Calu3 (cell line): Measurements from ENCODE around the gene TCF12. TPM values are rescaled to one million over a fixed set of nuclear protein-coding genes. Genes with fewer than 3 reads are reported as not detected.

Source experiments
- BruUV-seq: library from RNA; stranded (reverse); fragments of 400-500 nt; replicated peaks from 2 replicates; lab custom pipeline; 2021; lab: Mats Ljungman, UMichigan
- CTCF ChIA-PET: fragments of 300-600 bp; sonication (Branson Sonifier 250); formaldehyde crosslinking; loops from one replicate; lab custom pipeline; 2022; ENCODE audit warnings: antibody characterized with exemption; lab: Charles Lee
- DNase-seq: peaks from one replicate; pipeline ENCODE4 v3.0.0; 2022
- H3K27ac Mint-ChIP-seq: one replicate; pipeline ENCODE4 v1.8.0; 2022; ENCODE audit warnings: mixed read lengths; ENCODE audit not compliant: unreplicated experiment
- H3K27me3 Mint-ChIP-seq: one replicate; pipeline ENCODE4 v1.8.0; 2022; ENCODE audit warnings: mixed read lengths; ENCODE audit not compliant: unreplicated experiment
- H3K36me3 Mint-ChIP-seq: one replicate; pipeline ENCODE4 v1.8.0; 2022; ENCODE audit warnings: mild to moderate bottlenecking, moderate library complexity, mixed read lengths; ENCODE audit not compliant: insufficient read depth, unreplicated experiment
- H3K4me1 Mint-ChIP-seq: one replicate; pipeline ENCODE4 v1.8.0; 2022; ENCODE audit warnings: mild to moderate bottlenecking, low read depth, mixed read lengths; ENCODE audit not compliant: unreplicated experiment
- H3K4me3 Mint-ChIP-seq: one replicate; pipeline ENCODE4 v1.8.0; 2022; ENCODE audit warnings: mild to moderate bottlenecking, low read depth, moderate library complexity, mixed read lengths; ENCODE audit not compliant: unreplicated experiment
- H3K9me3 Mint-ChIP-seq: one replicate; pipeline ENCODE4 v1.8.0; 2022; ENCODE audit warnings: low read depth, mixed read lengths; ENCODE audit not compliant: unreplicated experiment
- CTCF ChIP-seq: fragments of 200-600 bp; IDR thresholded peaks from one replicate; pipeline ENCODE4 v1.8.0; 2022; ENCODE audit warnings: antibody characterized with exemption; ENCODE audit not compliant: unreplicated experiment
- intact Hi-C: fragments of 100-400 bp; cut with micrococcal nuclease; formaldehyde crosslinking; loops from one replicate; pipeline ENCODE4 v1.10.0; 2022; ENCODE audit not compliant: unreplicated experiment
- total RNA-seq: library from RNA; stranded (reverse); gene quantifications from 2 replicates; pipeline ENCODE4 v1.2.3, GENCODE V29; 2022

The TCF12 gene
- total RNA-seq, 1 experiment from 2014 or later: 127 TPM

- intact Hi-C loops: no loop called here
- H3K4me1 Mint-ChIP-seq: peaks cover 37% of the 10 kb centered on the region
- H3K4me3 Mint-ChIP-seq: no peak overlapping the region
- peaks cover 6% of the 10 kb centered on the region for H3K36me3 Mint-ChIP-seq
- DNase-seq: no peak
- no peak for TF ChIP-seq CTCF
- no peaks in the 10 kb centered on the region for H3K27me3 Mint-ChIP-seq
- BruUV-seq: no TSS peak
- H3K9me3 Mint-ChIP-seq: no peaks in the 10 kb centered on the region
- CTCF ChIA-PET: no interaction called here
- no peak overlapping the region for H3K27ac Mint-ChIP-seq
Measured at GRCh38 chr15:57124036-57124435, 205.6 kb downstream of the TCF12 start.

- TF ChIP-seq CTCF: no peak
- Mint-ChIP-seq H3K27me3 (no peaks in the 10 kb centered on the region), H3K4me3 (no peak overlapping the region), H3K4me1 (peaks cover 10% of the 10 kb centered on the region), H3K27ac (no peak overlapping the region), H3K36me3 (no peaks in the 10 kb centered on the region), H3K9me3 (no peaks in the 10 kb centered on the region)
- no TSS peak for BruUV-seq
- CTCF ChIA-PET: no interaction called here
- intact Hi-C loops: no loop called here
- no peak for DNase-seq
Measured at GRCh38 chr15:57129064-57129463, 210.6 kb downstream of the TCF12 start.

GRCh38 chr15:57130956-57131355 is 212.5 kb downstream of the TCF12 start:
- no peak for TF ChIP-seq CTCF
- Mint-ChIP-seq H3K27ac (no peak overlapping the region), H3K9me3 (no peaks in the 10 kb centered on the region), H3K27me3 (no peaks in the 10 kb centered on the region), H3K36me3 (no peaks in the 10 kb centered on the region), H3K4me1 (peaks cover 10% of the 10 kb centered on the region), H3K4me3 (no peak overlapping the region)
- DNase-seq: no peak
- CTCF ChIA-PET: no interaction called here
- BruUV-seq: no TSS peak
- intact Hi-C loops: loop anchor here (10.0 kb wide), 1 partner anchor 306 kb away; no protein-coding TSS in a partner anchor

GRCh38 chr15:57133127-57133968 is 214.9 kb downstream of the TCF12 start:
- no peak for TF ChIP-seq CTCF
- CTCF ChIA-PET: no interaction called here
- H3K4me3 Mint-ChIP-seq: no peak overlapping the region
- intact Hi-C loops: loop anchor here (10.0 kb wide), 1 partner anchor 309 kb away; no protein-coding TSS in a partner anchor
- no peaks in the 10 kb centered on the region for H3K36me3 Mint-ChIP-seq
- DNase-seq: no peak
- no peaks in the 10 kb centered on the region for H3K9me3 Mint-ChIP-seq
- H3K27ac Mint-ChIP-seq: no peak overlapping the region
- no TSS peak for BruUV-seq
- H3K4me1 Mint-ChIP-seq: peaks cover 10% of the 10 kb centered on the region
- no peaks in the 10 kb centered on the region for H3K27me3 Mint-ChIP-seq
